ENCODE measurements around the gene PMEPA1.

DNA sequence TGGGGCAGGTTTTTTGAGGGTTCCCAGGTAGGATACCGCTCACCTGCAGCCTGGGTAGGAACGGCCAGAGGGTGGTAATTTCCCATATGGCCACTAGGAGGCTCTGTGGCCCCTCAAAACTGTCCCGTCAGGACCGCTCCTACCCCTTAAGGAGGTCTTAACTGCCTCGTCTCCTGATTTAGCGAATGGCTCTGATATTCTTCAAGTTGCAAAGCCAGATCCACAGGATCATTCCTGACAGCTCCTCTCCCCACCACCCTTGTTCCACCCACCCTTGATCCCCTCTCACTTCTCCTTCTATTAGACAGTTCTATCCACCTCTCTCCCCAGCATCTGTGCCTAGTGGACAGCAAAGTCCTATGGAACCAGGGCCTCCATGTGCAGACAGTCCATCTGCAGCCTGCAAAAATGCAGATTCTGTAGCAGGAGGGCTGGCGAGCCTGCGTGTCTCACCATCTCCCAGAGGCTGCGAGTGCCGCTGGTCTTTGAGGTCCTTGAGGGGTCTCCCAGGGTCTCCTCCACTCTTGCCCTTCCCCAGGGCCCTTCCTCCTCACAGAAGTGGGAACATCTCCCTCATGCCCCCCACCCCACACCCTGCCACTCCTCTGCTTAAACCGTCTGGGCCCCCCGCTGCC lies 55.3 kb downstream of the PMEPA1 start:
- TF ChIP-seq, protein P1, sequence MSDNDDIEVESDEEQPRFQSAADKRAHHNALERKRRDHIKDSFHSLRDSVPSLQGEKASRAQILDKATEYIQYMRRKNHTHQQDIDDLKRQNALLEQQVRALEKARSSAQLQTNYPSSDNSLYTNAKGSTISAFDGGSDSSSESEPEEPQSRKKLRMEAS (IDR thresholded peaks at IDR 0.05), result 0 out of 2 replicates have a peak, but pooled peaks have one; percentile 27
- TF ChIP-seq CTCF (IDR thresholded peaks at IDR 0.05) (peak; percentile 87), ZFP36 (IDR thresholded peaks at IDR 0.05; ENCODE audit: borderline replicate concordance, partially characterized antibody) (no peak), SREBF2 (IDR thresholded peaks at IDR 0.05) (no peak), KDM1A (IDR thresholded peaks at IDR 0.05; ENCODE audit: low read depth) (no peak), RFX5 (IDR thresholded peaks at IDR 0.05) (no peak)

All from A549 (cell line).